GM21515 (cell line): ENCODE data around the gene FCER1G.

Experiments
- ATAC-seq: cut with Tn5 transposase; IDR thresholded peaks from one replicate; pipeline ENCODE4 v1.9.1; 2021; ENCODE audit not compliant: unreplicated experiment

The FCER1G gene

GRCh38 chr1:161187311-161187710 lies 27.8 kb upstream of the FCER1G start:
- no peak for ATAC-seq

DNA sequence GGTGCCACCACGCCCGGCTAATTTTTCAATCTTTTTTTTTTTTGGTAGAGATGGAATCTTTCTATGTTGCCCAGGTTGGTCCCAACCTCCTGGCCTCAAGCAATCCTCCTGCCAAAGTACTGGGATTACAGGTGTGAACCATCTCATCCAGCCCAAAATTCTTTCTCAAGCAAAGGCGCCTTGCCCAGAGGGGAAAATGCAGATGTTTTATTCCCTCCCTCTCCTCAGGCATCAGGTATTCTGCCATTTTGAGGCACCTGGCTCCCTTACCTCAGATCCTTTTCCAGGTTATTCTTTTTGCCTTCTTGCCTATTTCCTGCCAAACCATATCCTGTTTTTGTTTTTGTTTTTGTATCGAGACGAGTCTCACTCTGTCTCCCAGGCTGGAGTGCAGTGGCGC lies 26.7 kb upstream of the FCER1G start:
- ATAC-seq: no peak

- ATAC-seq: no peak
These were observed 26.1 kb upstream of the FCER1G start for GRCh38 chr1:161189036-161189435.

- no peak for ATAC-seq
These were observed 24.1 kb upstream of the FCER1G start for GRCh38 chr1:161190962-161191521.

DNA sequence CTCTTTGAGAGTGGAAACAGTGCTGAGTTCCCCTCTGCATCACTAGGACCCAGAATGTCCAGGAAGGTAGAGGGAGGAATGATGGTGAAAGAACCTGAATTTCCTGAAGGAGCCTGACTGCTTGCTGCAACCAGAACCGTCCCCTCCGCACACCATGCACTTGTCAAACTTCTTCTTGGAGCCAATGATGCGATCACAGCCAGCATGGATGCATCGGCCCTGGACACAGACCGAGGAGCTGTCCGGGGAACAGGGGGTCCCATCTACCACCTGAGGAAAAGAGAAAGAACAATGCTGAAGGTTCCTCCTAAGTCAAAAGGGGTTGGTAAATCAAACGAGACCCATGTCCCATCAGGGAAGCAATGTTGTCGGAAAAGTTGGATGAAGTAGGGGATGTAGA lies 23.1 kb upstream of the FCER1G start:
- no peak for ATAC-seq

- ATAC-seq: no peak
These were observed 22.3 kb upstream of the FCER1G start for GRCh38 chr1:161192476-161193465.

GRCh38 chr1:161193561-161194235 lies 21.4 kb upstream of the FCER1G start:
- no peak for ATAC-seq

GRCh38 chr1:161195171-161195570 lies 19.9 kb upstream of the FCER1G start:
- ATAC-seq: peak; percentile 57

DNA sequence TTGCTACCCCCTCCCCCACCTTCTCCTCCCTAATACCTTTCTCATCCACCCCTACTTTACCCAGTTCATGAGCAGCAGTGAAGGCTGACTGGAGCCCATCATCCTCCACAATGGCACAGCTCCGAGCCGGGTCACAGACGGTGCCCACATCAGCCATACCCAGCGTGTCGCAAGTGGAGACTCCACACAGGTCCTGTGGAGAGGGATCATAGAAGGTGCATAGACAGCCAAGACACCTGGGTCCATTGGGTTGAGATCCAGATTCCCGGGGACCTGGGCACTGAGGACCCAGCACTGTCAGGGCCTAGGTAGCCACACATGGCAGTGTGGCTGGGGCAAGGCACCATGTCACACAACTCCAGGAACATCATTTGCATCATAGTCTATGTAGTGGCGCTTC lies 19.0 kb upstream of the FCER1G start:
- ATAC-seq: no peak

- no peak for ATAC-seq
These were observed 18.3 kb upstream of the FCER1G start for GRCh38 chr1:161196521-161197451.

- ATAC-seq: no peak
These were observed 17.4 kb upstream of the FCER1G start for GRCh38 chr1:161197560-161198193.

- no peak for ATAC-seq
These were observed 16.8 kb upstream of the FCER1G start for GRCh38 chr1:161198194-161198896.

GRCh38 chr1:161198897-161199431 lies 16.1 kb upstream of the FCER1G start, which contains the start of gene ADAMTS4:
Gene ADAMTS4, minus strand, starts transcription at chr1:161199054. Its CDS starts 427 bp downstream, at chr1:161198627.
- no peak for ATAC-seq

DNA sequence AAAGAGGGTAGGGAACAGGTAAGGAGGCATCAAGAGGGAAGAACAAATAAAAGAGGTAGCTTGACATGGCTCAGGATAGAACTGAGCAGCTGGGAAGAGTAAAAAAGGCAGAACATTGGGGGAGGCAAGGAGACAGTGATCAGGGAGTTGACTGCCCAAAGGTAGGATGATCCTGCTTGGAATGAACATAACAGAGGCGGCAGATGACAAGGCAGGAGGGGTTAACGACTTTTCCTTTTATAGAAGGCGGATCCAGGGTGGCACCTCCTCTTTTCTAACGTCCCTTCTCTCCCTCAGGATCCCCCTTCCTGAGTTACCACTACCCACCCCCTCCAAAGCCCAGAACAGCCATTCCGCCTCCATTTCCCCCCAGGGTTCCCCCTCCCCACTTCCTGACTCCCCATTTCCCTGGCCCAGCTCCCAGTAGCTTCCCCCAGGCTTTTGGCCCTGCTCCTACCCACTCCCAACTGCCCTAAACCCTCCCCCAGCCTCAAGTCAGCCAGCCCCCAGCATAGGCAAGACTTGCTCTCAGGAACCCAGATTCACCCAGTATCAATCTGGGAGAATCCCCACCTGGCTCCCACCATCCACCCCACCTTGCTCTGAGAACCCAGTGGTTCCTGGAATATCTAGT lies 15.5 kb upstream of the FCER1G start:
- ATAC-seq: no peak

- ATAC-seq: no peak
These were observed 14.6 kb upstream of the FCER1G start for GRCh38 chr1:161200421-161200991.

- no peak for ATAC-seq
These were observed 13.9 kb upstream of the FCER1G start for GRCh38 chr1:161200992-161201835.
